ENCODE results near the gene FAHD2A.
"Not testable (repeated sequence)": the region's sequence is repeated elsewhere in the genome, so short reads cannot be mapped to it uniquely, and the experiment has no call there.

FAHD2A gene

GRCh38 chr2:95415561-95415960 lies 13.1 kb downstream of the FAHD2A start:
- intact Hi-C loops (cut with micrococcal nuclease); H3K9me3 Mint-ChIP-seq; H3K27ac Mint-ChIP-seq; H3K4me1 Mint-ChIP-seq (ENCODE audit: low read depth); H3K27me3 Mint-ChIP-seq; H3K4me3 Mint-ChIP-seq: not testable (repeated sequence)
- H3K36me3 Mint-ChIP-seq (ENCODE audit: low read depth), result peaks cover 25% of the 10 kb centered on the region

- H3K4me3 Mint-ChIP-seq; H3K27me3 Mint-ChIP-seq; H3K4me1 Mint-ChIP-seq (ENCODE audit: low read depth); H3K9me3 Mint-ChIP-seq; H3K27ac Mint-ChIP-seq; intact Hi-C loops (cut with micrococcal nuclease); H3K36me3 Mint-ChIP-seq (ENCODE audit: low read depth): not testable (repeated sequence)
Observed at GRCh38 chr2:95427196-95427867, 24.8 kb downstream of the FAHD2A start.

- H3K36me3 Mint-ChIP-seq (ENCODE audit: low read depth); H3K27me3 Mint-ChIP-seq; H3K27ac Mint-ChIP-seq: not testable (repeated sequence)
Observed at GRCh38 chr2:95429748-95430467, 27.4 kb downstream of the FAHD2A start.

GRCh38 chr2:95433373-95433772 lies 30.9 kb downstream of the FAHD2A start:
- H3K9me3 Mint-ChIP-seq; H3K36me3 Mint-ChIP-seq (ENCODE audit: low read depth); H3K27ac Mint-ChIP-seq; intact Hi-C loops (cut with micrococcal nuclease); H3K4me1 Mint-ChIP-seq (ENCODE audit: low read depth); H3K27me3 Mint-ChIP-seq; H3K4me3 Mint-ChIP-seq: not testable (repeated sequence)

More at GRCh38 chr2:95429748-95430467, 27.4 kb downstream of the FAHD2A start:
- H3K9me3 Mint-ChIP-seq; H3K4me1 Mint-ChIP-seq (ENCODE audit: low read depth); intact Hi-C loops (cut with micrococcal nuclease); H3K4me3 Mint-ChIP-seq: not testable (repeated sequence)

GRCh38 chr2:95433973-95434372 lies 31.5 kb downstream of the FAHD2A start:
- H3K27me3 Mint-ChIP-seq; H3K4me1 Mint-ChIP-seq (ENCODE audit: low read depth); H3K27ac Mint-ChIP-seq; H3K9me3 Mint-ChIP-seq; H3K36me3 Mint-ChIP-seq (ENCODE audit: low read depth); intact Hi-C loops (cut with micrococcal nuclease); H3K4me3 Mint-ChIP-seq: not testable (repeated sequence)

GRCh38 chr2:95434507-95435076 lies 32.1 kb downstream of the FAHD2A start:
- H3K27ac Mint-ChIP-seq; H3K36me3 Mint-ChIP-seq (ENCODE audit: low read depth); H3K27me3 Mint-ChIP-seq; H3K4me1 Mint-ChIP-seq (ENCODE audit: low read depth); H3K4me3 Mint-ChIP-seq; intact Hi-C loops (cut with micrococcal nuclease); H3K9me3 Mint-ChIP-seq: not testable (repeated sequence)

- H3K27ac Mint-ChIP-seq; H3K4me3 Mint-ChIP-seq; H3K27me3 Mint-ChIP-seq; H3K9me3 Mint-ChIP-seq; intact Hi-C loops (cut with micrococcal nuclease); H3K4me1 Mint-ChIP-seq (ENCODE audit: low read depth); H3K36me3 Mint-ChIP-seq (ENCODE audit: low read depth): not testable (repeated sequence)
Observed at GRCh38 chr2:95435162-95435871, 32.8 kb downstream of the FAHD2A start.

GRCh38 chr2:95435872-95436209 lies 33.3 kb downstream of the FAHD2A start:
- intact Hi-C loops (cut with micrococcal nuclease); H3K9me3 Mint-ChIP-seq; H3K4me3 Mint-ChIP-seq; H3K27ac Mint-ChIP-seq; H3K27me3 Mint-ChIP-seq; H3K4me1 Mint-ChIP-seq (ENCODE audit: low read depth); H3K36me3 Mint-ChIP-seq (ENCODE audit: low read depth): not testable (repeated sequence)

- intact Hi-C loops (cut with micrococcal nuclease); H3K27ac Mint-ChIP-seq; H3K27me3 Mint-ChIP-seq; H3K9me3 Mint-ChIP-seq; H3K4me3 Mint-ChIP-seq; H3K4me1 Mint-ChIP-seq (ENCODE audit: low read depth); H3K36me3 Mint-ChIP-seq (ENCODE audit: low read depth): not testable (repeated sequence)
Observed at GRCh38 chr2:95442474-95443099, 40.1 kb downstream of the FAHD2A start.

- H3K27ac Mint-ChIP-seq; H3K27me3 Mint-ChIP-seq; H3K36me3 Mint-ChIP-seq (ENCODE audit: low read depth); H3K4me3 Mint-ChIP-seq; H3K4me1 Mint-ChIP-seq (ENCODE audit: low read depth); H3K9me3 Mint-ChIP-seq; intact Hi-C loops (cut with micrococcal nuclease): not testable (repeated sequence)
Observed at GRCh38 chr2:95445317-95445716, 42.8 kb downstream of the FAHD2A start.

GRCh38 chr2:95463292-95463691 lies 60.8 kb downstream of the FAHD2A start:
- H3K4me3 Mint-ChIP-seq; H3K27me3 Mint-ChIP-seq; H3K4me1 Mint-ChIP-seq (ENCODE audit: low read depth); H3K27ac Mint-ChIP-seq; H3K36me3 Mint-ChIP-seq (ENCODE audit: low read depth); H3K9me3 Mint-ChIP-seq; intact Hi-C loops (cut with micrococcal nuclease): not testable (repeated sequence)
